ENCODE results near the gene CYSRT1.
A peak's percentile ranks its signal among the peaks of the same experiment; 100 is the strongest.

CYSRT1 gene

DNA sequence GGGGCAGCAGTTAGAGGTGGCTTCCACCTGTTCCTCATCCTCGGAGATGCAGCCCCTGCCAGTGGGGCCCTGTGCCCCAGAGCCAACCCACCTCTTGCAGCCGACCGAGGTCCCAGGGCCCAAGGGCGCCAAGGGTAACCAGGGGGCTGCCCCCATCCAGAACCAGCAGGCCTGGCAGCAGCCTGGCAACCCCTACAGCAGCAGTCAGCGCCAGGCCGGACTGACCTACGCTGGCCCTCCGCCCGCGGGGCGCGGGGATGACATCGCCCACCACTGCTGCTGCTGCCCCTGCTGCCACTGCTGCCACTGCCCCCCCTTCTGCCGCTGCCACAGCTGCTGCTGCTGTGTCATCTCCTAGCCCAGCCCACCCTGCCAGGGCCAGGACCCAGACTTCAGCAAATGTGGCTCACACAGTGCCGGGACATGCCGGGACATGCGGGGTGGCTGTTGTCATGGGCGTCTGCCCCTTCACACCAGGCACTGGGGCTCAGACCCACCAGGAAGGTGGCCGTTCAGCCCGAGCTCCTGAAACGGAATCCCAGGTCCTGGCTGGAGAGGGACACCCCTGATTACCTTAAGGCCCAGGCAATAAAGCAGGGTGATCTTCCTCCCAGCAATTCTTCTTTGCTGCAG lies 841 bp downstream of the CYSRT1 start:
- no peak overlapping the region for H3K4me3 ChIP-seq (ENCODE audit: low read depth, low read length)
- no peak for TF ChIP-seq CTCF (IDR thresholded peaks at IDR 0.05; ENCODE audit: low read depth, low read length)
- no peak for DNase-seq (ENCODE audit: low read depth, low spot score)
- in situ Hi-C loops (cut with HindIII; ENCODE audit: low sequenced_read_pairs): no loop called here

DNA sequence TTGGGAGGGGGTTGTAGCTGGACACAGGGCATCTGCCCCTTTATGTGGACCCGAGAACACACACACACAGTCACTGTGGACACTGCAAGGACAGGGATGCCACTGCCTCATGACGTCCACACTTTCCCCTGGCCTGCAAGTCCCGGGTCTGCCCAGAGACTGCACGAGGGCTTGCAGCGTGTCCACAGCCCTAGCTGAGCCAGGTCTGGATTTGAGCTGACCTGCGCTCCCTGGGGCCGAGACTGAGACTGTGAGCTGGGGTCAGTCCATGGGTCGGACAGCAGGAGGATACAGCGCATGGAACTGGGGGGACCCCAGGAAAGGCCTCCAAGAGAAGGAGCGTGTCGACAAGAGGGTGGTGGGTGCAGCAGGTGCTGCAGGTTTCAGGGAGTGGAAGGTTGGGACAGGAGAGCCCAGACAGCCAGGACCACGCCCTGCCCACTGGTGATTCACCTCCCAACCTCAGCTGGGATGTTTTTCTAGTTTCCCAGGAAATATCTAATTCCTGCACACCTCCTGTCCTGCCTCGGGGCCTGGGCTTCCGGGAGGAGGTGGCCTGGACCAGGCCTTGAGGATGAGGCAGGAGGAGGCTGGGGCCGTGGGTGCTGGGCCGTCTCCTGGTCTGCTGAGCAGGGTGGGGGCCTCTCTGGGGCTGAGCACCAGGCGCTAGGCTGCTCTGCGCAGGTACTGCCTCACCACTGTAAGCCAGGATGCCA lies 1.5 kb downstream of the CYSRT1 start:
- no peak for DNase-seq (ENCODE audit: low read depth, low spot score)
- no peak overlapping the region for H3K4me3 ChIP-seq (ENCODE audit: low read depth, low read length)
- in situ Hi-C loops (cut with HindIII; ENCODE audit: low sequenced_read_pairs): no loop called here
- no peak for TF ChIP-seq CTCF (IDR thresholded peaks at IDR 0.05; ENCODE audit: low read depth, low read length)

DNA sequence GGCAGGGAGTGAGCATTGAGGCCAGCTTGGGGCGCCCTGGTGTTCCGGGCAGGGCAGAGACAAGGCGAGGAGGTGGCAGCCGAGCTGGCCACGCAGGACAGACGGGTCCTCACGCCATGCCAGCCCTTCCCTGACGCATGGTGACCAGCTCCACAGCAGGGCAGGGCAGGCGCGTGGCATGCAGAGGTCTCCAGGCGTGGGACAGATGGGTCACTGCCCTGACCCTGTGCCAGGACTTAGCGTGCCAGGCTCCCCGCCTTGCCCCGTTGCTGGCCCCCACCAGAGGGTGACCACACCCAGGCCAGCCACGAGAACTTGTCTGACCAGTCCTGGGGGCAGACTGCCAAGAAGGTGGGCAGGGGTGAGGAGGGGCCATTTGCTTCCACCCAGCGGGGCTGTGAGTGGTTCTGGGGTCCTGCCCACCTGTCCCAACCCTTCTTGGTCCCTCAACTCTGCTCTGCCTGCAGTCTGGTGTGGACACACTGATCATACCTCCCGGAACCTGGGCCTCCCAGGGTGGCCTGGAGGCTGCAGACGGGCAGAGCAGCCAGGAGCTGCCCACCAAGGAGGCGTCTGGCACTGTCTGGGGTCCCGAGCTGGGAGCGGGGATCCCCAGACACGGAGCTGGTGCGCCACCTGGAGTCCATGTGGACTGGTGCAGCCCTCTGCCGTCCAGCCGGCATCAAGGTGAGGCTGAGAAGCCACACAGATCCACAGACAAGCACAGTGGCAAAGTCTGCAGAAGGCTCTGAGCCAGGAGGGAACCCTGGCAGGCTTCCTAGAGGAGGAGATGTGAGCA lies 2.3 kb downstream of the CYSRT1 start, which contains the start of gene RNF224:
TSS of gene RNF224 (plus strand) at position 449 of the 799 bp plus-strand sequence. CDS start 834 bp downstream, outside the sequence.
- TF ChIP-seq CTCF (IDR thresholded peaks at IDR 0.05; ENCODE audit: low read depth, low read length): peak; percentile 90

DNA sequence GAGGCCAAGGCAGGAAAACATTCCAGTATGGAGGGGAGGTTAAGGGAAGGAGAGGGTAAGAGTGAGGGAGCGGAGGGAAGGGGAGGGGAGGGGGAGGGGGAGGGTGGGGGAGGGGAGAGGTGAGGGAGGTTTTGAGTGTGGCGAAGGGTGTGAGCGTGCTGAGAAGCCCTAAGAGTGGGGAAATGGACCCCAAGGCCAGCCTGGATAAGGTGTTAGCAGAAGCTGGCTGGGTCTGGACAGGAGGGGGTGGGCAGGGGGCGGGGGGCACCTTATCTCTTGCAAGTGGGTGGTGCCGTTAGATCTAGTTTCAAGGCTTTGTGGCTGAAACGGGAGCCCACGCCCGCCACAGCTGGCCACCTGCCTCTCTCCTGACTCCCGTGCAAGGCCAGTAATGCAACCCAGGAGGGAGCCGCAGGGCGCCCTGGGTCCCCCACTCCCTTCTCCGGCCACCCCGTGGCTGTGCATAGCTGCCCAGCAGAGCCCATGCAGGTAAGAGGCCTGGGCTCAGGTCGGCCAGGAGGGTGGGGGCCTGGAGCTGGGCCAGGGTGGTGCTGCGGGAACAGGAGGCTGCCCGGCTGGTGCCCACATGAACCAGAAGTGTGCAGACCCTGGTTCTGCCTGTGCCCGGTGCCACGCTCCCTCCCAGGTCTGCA lies 3.0 kb downstream of the CYSRT1 start:
- TF ChIP-seq CTCF (IDR thresholded peaks at IDR 0.05; ENCODE audit: low read depth, low read length): no peak
- in situ Hi-C loops (cut with HindIII; ENCODE audit: low sequenced_read_pairs): no loop called here
- H3K4me3 ChIP-seq (ENCODE audit: low read depth, low read length): no peak overlapping the region
- no peak for DNase-seq (ENCODE audit: low read depth, low spot score)

More for the DNA sequence above, 2.3 kb downstream of the CYSRT1 start, which contains the start of gene RNF224:
- no peak within 1 kb of the TSS for H3K4me3 ChIP-seq (ENCODE audit: low read depth, low read length)
- DNase-seq (ENCODE audit: low read depth, low spot score): peak; percentile 60
- in situ Hi-C loops (cut with HindIII; ENCODE audit: low sequenced_read_pairs): no loop called here

GRCh38 chr9:137228506-137228967 lies 3.6 kb downstream of the CYSRT1 start:
- in situ Hi-C loops (cut with HindIII; ENCODE audit: low sequenced_read_pairs): no loop called here

More at GRCh38 chr9:137228506-137228967, 3.6 kb downstream of the CYSRT1 start:
- H3K4me3 ChIP-seq (ENCODE audit: low read depth, low read length): no peak overlapping the region
- DNase-seq (ENCODE audit: low read depth, low spot score): no peak
- TF ChIP-seq CTCF (IDR thresholded peaks at IDR 0.05; ENCODE audit: low read depth, low read length): no peak
